Measurements from ENCODE around the gene SYT12. TPM values are rescaled to one million over a fixed set of nuclear protein-coding genes. Genes with fewer than 3 reads are reported as not detected.

SYT12 gene
- total RNA-seq, 1 donor: 0.09 TPM

GRCh38 chr11:67072295-67072694 lies 49.4 kb downstream of the SYT12 start:
- H3K4me3 ChIP-seq (ENCODE audit: low read depth, low read length): no peak overlapping the region
- no peak for TF ChIP-seq CTCF (IDR thresholded peaks at IDR 0.05; ENCODE audit: insufficient read depth, low read length)
- no peak for DNase-seq (ENCODE audit: low read depth)

GRCh38 chr11:67073908-67074307 lies 51.0 kb downstream of the SYT12 start:
- DNase-seq (ENCODE audit: low read depth): no peak
- no peak overlapping the region for H3K4me3 ChIP-seq (ENCODE audit: low read depth, low read length)
- no peak for TF ChIP-seq CTCF (IDR thresholded peaks at IDR 0.05; ENCODE audit: insufficient read depth, low read length)

- DNase-seq (ENCODE audit: low read depth): no peak
- TF ChIP-seq CTCF (IDR thresholded peaks at IDR 0.05; ENCODE audit: insufficient read depth, low read length): no peak
- no peak overlapping the region for H3K4me3 ChIP-seq (ENCODE audit: low read depth, low read length)
Observed at GRCh38 chr11:67076202-67076601, 53.3 kb downstream of the SYT12 start.

- TF ChIP-seq CTCF (IDR thresholded peaks at IDR 0.05; ENCODE audit: insufficient read depth, low read length): no peak
- no peak for DNase-seq (ENCODE audit: low read depth)
- H3K4me3 ChIP-seq (ENCODE audit: low read depth, low read length): no peak overlapping the region
Observed at GRCh38 chr11:67079065-67079705, 56.3 kb downstream of the SYT12 start.

GRCh38 chr11:67082071-67082791 lies 59.3 kb downstream of the SYT12 start:
- no peak for TF ChIP-seq CTCF (IDR thresholded peaks at IDR 0.05; ENCODE audit: insufficient read depth, low read length)
- DNase-seq (ENCODE audit: low read depth): no peak
- H3K4me3 ChIP-seq (ENCODE audit: low read depth, low read length): no peak overlapping the region

GRCh38 chr11:67083786-67084366 lies 60.9 kb downstream of the SYT12 start:
- TF ChIP-seq CTCF (IDR thresholded peaks at IDR 0.05; ENCODE audit: insufficient read depth, low read length): no peak
- H3K4me3 ChIP-seq (ENCODE audit: low read depth, low read length): no peak overlapping the region
- no peak for DNase-seq (ENCODE audit: low read depth)
